HG03460 (cell line): Measurements from ENCODE around the gene KRTAP10-3.

Experiments used
- ATAC-seq: cut with Tn5 transposase; IDR thresholded peaks from one replicate; pipeline ENCODE4 v1.9.1; 2021; ENCODE audit not compliant: unreplicated experiment

The KRTAP10-3 gene

GRCh38 chr21:44519346-44520325 lies 39.0 kb downstream of the KRTAP10-3 start:
- no peak for ATAC-seq

- ATAC-seq, result no peak
Observed at GRCh38 chr21:44518686-44519085, 39.9 kb downstream of the KRTAP10-3 start.

GRCh38 chr21:44517175-44517899 lies 41.3 kb downstream of the KRTAP10-3 start:
- ATAC-seq, result no peak

- no peak for ATAC-seq
Observed at GRCh38 chr21:44516828-44517174, 41.8 kb downstream of the KRTAP10-3 start.

GRCh38 chr21:44516342-44516741 lies 42.3 kb downstream of the KRTAP10-3 start:
- ATAC-seq, result no peak

GRCh38 chr21:44515359-44516165 lies 43.0 kb downstream of the KRTAP10-3 start:
- no peak for ATAC-seq

- no peak for ATAC-seq
Observed at GRCh38 chr21:44514746-44515358, 43.7 kb downstream of the KRTAP10-3 start.

- no peak for ATAC-seq
Observed at GRCh38 chr21:44514218-44514520, 44.4 kb downstream of the KRTAP10-3 start.

- no peak for ATAC-seq
Observed at GRCh38 chr21:44513389-44514217, 45.0 kb downstream of the KRTAP10-3 start.

GRCh38 chr21:44512496-44513388 lies 45.9 kb downstream of the KRTAP10-3 start:
- ATAC-seq, result no peak

GRCh38 chr21:44511938-44512275 lies 46.7 kb downstream of the KRTAP10-3 start:
- ATAC-seq, result no peak

GRCh38 chr21:44511219-44511937 lies 47.2 kb downstream of the KRTAP10-3 start:
- no peak for ATAC-seq

- no peak for ATAC-seq
Observed at GRCh38 chr21:44510508-44511218, 47.9 kb downstream of the KRTAP10-3 start.

GRCh38 chr21:44510109-44510507 lies 48.5 kb downstream of the KRTAP10-3 start:
- no peak for ATAC-seq

- no peak for ATAC-seq
Observed at GRCh38 chr21:44509539-44509938, 49.1 kb downstream of the KRTAP10-3 start.

- no peak for ATAC-seq
Observed at GRCh38 chr21:44508711-44509445, 49.7 kb downstream of the KRTAP10-3 start.

GRCh38 chr21:44508426-44508710 lies 50.2 kb downstream of the KRTAP10-3 start:
- ATAC-seq, result no peak
